GM23248 (cell line): ENCODE data around the gene TRAF4. TPM values are rescaled to one million over a fixed set of nuclear protein-coding genes. Genes with fewer than 3 reads are reported as not detected.
"Not testable (repeated sequence)": the region's sequence is repeated elsewhere in the genome, so short reads cannot be mapped to it uniquely, and the experiment has no call there.

Source experiments
- DNase-seq: peaks from one replicate; pipeline ENCODE4 v3.0.0-alpha.2; 2015
- H2AFZ ChIP-seq: fragments of 200-600 bp; sonication (generic); 2 replicates; pipeline ENCODE4 v1.6.1; 2016; ENCODE audit warnings: antibody characterized with exemption
- H3F3A ChIP-seq: fragments of 200-600 bp; sonication (generic); 2 replicates; pipeline ENCODE4 v1.6.1; 2016; ENCODE audit warnings: mild to moderate bottlenecking, antibody characterized with exemption, mixed run types; ENCODE audit not compliant: insufficient read depth
- H3K27ac ChIP-seq: fragments of 200-600 bp; sonication (generic); 2 replicates; pipeline ENCODE4 v1.5.1; 2016; ENCODE audit warnings: mild to moderate bottlenecking
- H3K27me3 ChIP-seq: fragments of 200-600 bp; sonication (generic); replicated peaks from 2 replicates; pipeline ENCODE4 v1.6.1; 2016; ENCODE audit warnings: mild to moderate bottlenecking; ENCODE audit not compliant: insufficient read depth
- H3K36me3 ChIP-seq: fragments of 200-600 bp; sonication (generic); 2 replicates; pipeline ENCODE4 v1.6.1; 2016; ENCODE audit warnings: low read depth, mild to moderate bottlenecking
- H3K4me1 ChIP-seq: fragments of 200-600 bp; sonication (generic); 2 replicates; pipeline ENCODE4 v1.6.1; 2016; ENCODE audit warnings: mild to moderate bottlenecking; ENCODE audit not compliant: insufficient read depth
- H3K4me2 ChIP-seq: fragments of 200-600 bp; sonication (generic); one replicate; pipeline ENCODE4 v1.6.1; 2016; ENCODE audit warnings: mild to moderate bottlenecking; ENCODE audit not compliant: unreplicated experiment
- H3K4me3 ChIP-seq: fragments of 200-600 bp; sonication (generic); 2 replicates; pipeline ENCODE4 v1.5.1; 2016; ENCODE audit warnings: mild to moderate bottlenecking
- H3K79me2 ChIP-seq: fragments of 200-600 bp; sonication (generic); 2 replicates; pipeline ENCODE4 v1.6.1; 2016; ENCODE audit warnings: mild to moderate bottlenecking; ENCODE audit not compliant: insufficient read depth
- H3K9ac ChIP-seq: fragments of 200-600 bp; sonication (generic); 2 replicates; pipeline ENCODE4 v1.6.1; 2016; ENCODE audit warnings: mild to moderate bottlenecking
- H3K9me2 ChIP-seq: fragments of 200-600 bp; sonication (generic); 2 replicates; pipeline ENCODE4 v1.6.1; 2016; ENCODE audit warnings: mixed run types, mild to moderate bottlenecking, moderate library complexity; ENCODE audit not compliant: insufficient read depth
- H3K9me3 ChIP-seq: fragments of 200-600 bp; sonication (generic); one replicate; pipeline ENCODE4 v1.6.1; 2017; ENCODE audit warnings: low read depth
- H4K20me1 ChIP-seq: fragments of 200-600 bp; sonication (generic); 2 replicates; pipeline ENCODE4 v1.6.0; 2016; ENCODE audit not compliant: insufficient read depth
- EZH2 ChIP-seq: fragments of 200-600 bp; sonication (generic); IDR thresholded peaks from 2 replicates; pipeline ENCODE4 v1.6.1; 2018; ENCODE audit warnings: antibody characterized with exemption, mild to moderate bottlenecking; ENCODE audit not compliant: insufficient read depth, poor library complexity, severe bottlenecking
- EZH2phosphoT487 ChIP-seq: fragments of 200-600 bp; sonication (generic); IDR thresholded peaks from 2 replicates; pipeline ENCODE4 v1.6.1; 2018; ENCODE audit warnings: antibody characterized with exemption, moderate library complexity, mild to moderate bottlenecking, low read depth; ENCODE audit not compliant: insufficient read depth
- WGBS, 2 experiments: methylation state at CpG; one replicate each; pipeline ENCODE4 v1.1.6; 2015 to 2017; ENCODE audit warnings: low lambda C conversion rate in 2 of 2, low coverage in 1 of 2; ENCODE audit errors: missing lambda C conversion rate in 2 of 2; 5-methylcytosine and 5-hydroxymethylcytosine counted together
- in situ Hi-C: fragments of 300-500 bp; cut with MboI; formaldehyde crosslinking; loops from 2 replicates; pipeline ENCODE4 v1.15.0; 2020
- polyA plus RNA-seq: library from polyadenylated mRNA; unstranded; fragments of >200 nt; fragmentation: Nextera tagmentation; extraction: Ambion mirVana; gene quantifications from 2 replicates; pipeline ENCODE4 v1.2.1, GENCODE V29; 2016
- total RNA-seq: library from RNA; depleted of rRNA; stranded (reverse); fragments of >200 nt; shearing (Covaris generic); gene quantifications from 2 replicates; pipeline ENCODE4 v1.2.3, GENCODE V29; 2014

The TRAF4 gene
- total and polyA plus RNA-seq, 2 experiments from 2014 or later: 23.5 to 30.3 TPM

- H3K27me3 ChIP-seq: no peaks in the 10 kb centered on the region
- no peak overlapping the region for H3K27ac ChIP-seq
- in situ Hi-C loops: no loop called here
- no peaks in the 10 kb centered on the region for H3K36me3 ChIP-seq
- H3K79me2 ChIP-seq: peaks cover 88% of the 10 kb centered on the region
- H4K20me1 ChIP-seq: no peaks in the 10 kb centered on the region
- H3K9ac ChIP-seq: no peak overlapping the region
- no peak for DNase-seq
- H3K4me2 ChIP-seq: no peak overlapping the region
- H3K4me3 ChIP-seq: no peak overlapping the region
- no peak overlapping the region for H2AFZ ChIP-seq
- no peaks in the 10 kb centered on the region for H3K9me2 ChIP-seq
- 83 to 87% methylated on average over 6 of the region's 6 CpGs for WGBS, 2 experiments
- H3K9me3 ChIP-seq: no peaks in the 10 kb centered on the region
- TF ChIP-seq EZH2 (no peak), EZH2phosphoT487 (no peak)
- no peaks in the 10 kb centered on the region for H3F3A ChIP-seq
- H3K4me1 ChIP-seq: no peaks in the 10 kb centered on the region
These were observed 29.9 kb downstream of the TRAF4 start for GRCh38 chr17:28773736-28774135.

GRCh38 chr17:28774206-28774605 is 30.4 kb downstream of the TRAF4 start:
- Histone ChIP-seq H2AFZ (no peak overlapping the region), H3K79me2 (peaks cover 92% of the 10 kb centered on the region), H4K20me1 (0 out of 2 replicates have a peak, but pooled peaks cover under 1% of the 10 kb centered on the region), H3K9me2 (no peaks in the 10 kb centered on the region), H3K4me3 (no peak overlapping the region), H3F3A (no peaks in the 10 kb centered on the region), H3K27ac (no peak overlapping the region), H3K4me1 (no peaks in the 10 kb centered on the region), H3K9me3 (no peaks in the 10 kb centered on the region), H3K36me3 (no peaks in the 10 kb centered on the region), H3K4me2 (no peak overlapping the region), H3K9ac (no peak overlapping the region), H3K27me3 (no peaks in the 10 kb centered on the region)
- TF ChIP-seq EZH2: no peak
- no peak for TF ChIP-seq EZH2phosphoT487
- DNase-seq: no peak
- in situ Hi-C loops: no loop called here
- 64 to 78% methylated on average over 3 of the region's 3 CpGs for WGBS, 2 experiments

- no peaks in the 10 kb centered on the region for H3K9me2 ChIP-seq
- no peaks in the 10 kb centered on the region; the same call in 1 of the 2 replicates for H3F3A ChIP-seq
- in situ Hi-C loops: no loop called here
- H3K4me1 ChIP-seq: no peaks in the 10 kb centered on the region
- no peaks in the 10 kb centered on the region; the same call in 1 of the 2 replicates for H3K36me3 ChIP-seq
- no peak overlapping the region for H3K27ac ChIP-seq
- H3K4me2 ChIP-seq: no peak overlapping the region
- WGBS, 2 experiments: 48 to 63% methylated on average over 1 of the region's 1 CpG
- TF ChIP-seq EZH2phosphoT487 (no peak), EZH2 (no peak)
- H3K9ac ChIP-seq: no peak overlapping the region
- no peak overlapping the region for H2AFZ ChIP-seq
- DNase-seq: no peak
- H3K79me2 ChIP-seq: peaks cover 93% of the 10 kb centered on the region
- no peaks in the 10 kb centered on the region for H3K27me3 ChIP-seq
- H3K4me3 ChIP-seq: no peak overlapping the region
- H3K9me3 ChIP-seq: no peaks in the 10 kb centered on the region
- H4K20me1 ChIP-seq: 0 out of 2 replicates have a peak, but pooled peaks cover 2% of the 10 kb centered on the region
These were observed 33.4 kb downstream of the TRAF4 start for GRCh38 chr17:28777178-28777577.

- H3K9me3 ChIP-seq, H3K9me2 ChIP-seq, H2AFZ ChIP-seq, DNase-seq, H3K9ac ChIP-seq, H3K4me1 ChIP-seq, H3K4me3 ChIP-seq, H4K20me1 ChIP-seq, H3F3A ChIP-seq, H3K27ac ChIP-seq, H3K36me3 ChIP-seq, in situ Hi-C loops, H3K27me3 ChIP-seq, H3K4me2 ChIP-seq: not testable (repeated sequence)
- H3K79me2 ChIP-seq: peaks cover 89% of the 10 kb centered on the region
- 97 to 99% methylated on average over 13 of the region's 13 CpGs for WGBS, 2 experiments
These were observed 35.8 kb downstream of the TRAF4 start for GRCh38 chr17:28779601-28780000.

GRCh38 chr17:28783161-28783560 is 39.4 kb downstream of the TRAF4 start:
- H3K4me3 ChIP-seq: no peak overlapping the region
- no peaks in the 10 kb centered on the region for H3K9me3 ChIP-seq
- in situ Hi-C loops: no loop called here
- no peak overlapping the region for H2AFZ ChIP-seq
- 80 to 88% methylated on average over 3 of the region's 3 CpGs for WGBS, 2 experiments
- H3K27me3 ChIP-seq: no peaks in the 10 kb centered on the region
- DNase-seq: no peak
- no peaks in the 10 kb centered on the region; the same call in 1 of the 2 replicates for H3K36me3 ChIP-seq
- 0 out of 2 replicates have a peak, but pooled peaks cover 2% of the 10 kb centered on the region for H4K20me1 ChIP-seq
- no peaks in the 10 kb centered on the region; the same call in 1 of the 2 replicates for H3F3A ChIP-seq
- H3K4me2 ChIP-seq: no peak overlapping the region
- H3K9ac ChIP-seq: no peak overlapping the region
- TF ChIP-seq EZH2phosphoT487: no peak
- H3K9me2 ChIP-seq: no peaks in the 10 kb centered on the region
- peaks cover 82% of the 10 kb centered on the region for H3K79me2 ChIP-seq
- H3K27ac ChIP-seq: no peak overlapping the region
- no peaks in the 10 kb centered on the region for H3K4me1 ChIP-seq
